KMS-11 (cell line): ENCODE results near the gene ATP5F1E.
A peak's percentile ranks its signal among the peaks of the same experiment; 100 is the strongest.

Experiments used
- H2AFZ ChIP-seq: fragments of 200-600 bp; sonication (generic); 2 replicates; pipeline ENCODE4 v1.6.1; 2016; ENCODE audit warnings: antibody characterized with exemption, mixed run types, low read depth
- H3K27ac ChIP-seq: fragments of 200-600 bp; sonication (generic); 2 replicates; pipeline ENCODE4 v1.6.1; 2016; ENCODE audit warnings: mild to moderate bottlenecking, mixed run types
- H3K27me3 ChIP-seq: fragments of 200-600 bp; sonication (generic); 2 replicates; pipeline ENCODE4 v1.6.1; 2017; ENCODE audit warnings: mild to moderate bottlenecking, low read depth, mixed run types, moderate library complexity; ENCODE audit not compliant: insufficient read depth
- H3K36me3 ChIP-seq: fragments of 200-600 bp; sonication (generic); 2 replicates; pipeline ENCODE4 v1.6.1; 2017; ENCODE audit warnings: mild to moderate bottlenecking, mixed run types; ENCODE audit not compliant: insufficient read depth
- H3K4me1 ChIP-seq: fragments of 200-600 bp; sonication (generic); 2 replicates; pipeline ENCODE4 v1.6.1; 2016; ENCODE audit warnings: mild to moderate bottlenecking, low read depth, mixed run types; ENCODE audit not compliant: poor library complexity, severe bottlenecking
- H3K4me2 ChIP-seq: fragments of 200-600 bp; sonication (generic); 2 replicates; pipeline ENCODE4 v1.7.0; 2016; ENCODE audit warnings: mild to moderate bottlenecking, mixed run types
- H3K4me3 ChIP-seq: fragments of 200-600 bp; sonication (generic); IDR thresholded peaks from 2 replicates; pipeline ENCODE4 v1.6.1; 2017; ENCODE audit warnings: low read depth, low read length, mixed read lengths; ENCODE audit not compliant: insufficient read depth
- H3K79me2 ChIP-seq: fragments of 200-600 bp; sonication (generic); 2 replicates; pipeline ENCODE4 v1.6.1; 2016; ENCODE audit warnings: low read depth, mixed run types; ENCODE audit not compliant: insufficient read depth
- H3K9ac ChIP-seq: fragments of 200-600 bp; sonication (generic); 2 replicates; pipeline ENCODE4 v1.6.1; 2016; ENCODE audit warnings: mild to moderate bottlenecking, mixed run types
- H4K20me1 ChIP-seq: fragments of 200-600 bp; sonication (generic); 2 replicates; pipeline ENCODE4 v1.6.1; 2016; ENCODE audit warnings: mild to moderate bottlenecking, mixed run types; ENCODE audit not compliant: insufficient read depth
- CTCF ChIP-seq: fragments of 200-600 bp; sonication (generic); conservative IDR thresholded peaks from 2 replicates; pipeline ENCODE4 v1.6.1; 2017; ENCODE audit warnings: low read depth, mild to moderate bottlenecking, antibody characterized with exemption, low read length, moderate library complexity, mixed read lengths

Gene ATP5F1E

GRCh38 chr20:59006864-59007664 is 25.1 kb downstream of the ATP5F1E start, which contains the start of gene CTSZ:
Gene CTSZ, minus strand, starts transcription at chr20:59007254. Its CDS starts 126 bp downstream, at chr20:59007128.
- Histone ChIP-seq H3K4me3 (no peak within 1 kb of the TSS), H3K4me1 (peaks cover 29% of the 10 kb centered on the region), H2AFZ (peak within 1 kb of the TSS; percentile 31; the same call in 1 of the 2 replicates), H3K36me3 (no peaks in the 10 kb centered on the region), H4K20me1 (no peaks in the 10 kb centered on the region), H3K9ac (no peak within 1 kb of the TSS), H3K27me3 (peaks cover 16% of the 10 kb centered on the region; the same call in 1 of the 2 replicates), H3K79me2 (no peaks in the 10 kb centered on the region), H3K4me2 (peak within 1 kb of the TSS; percentile 15; the same call in 1 of the 2 replicates), H3K27ac (no peak within 1 kb of the TSS)
- no peak for TF ChIP-seq CTCF

DNA sequence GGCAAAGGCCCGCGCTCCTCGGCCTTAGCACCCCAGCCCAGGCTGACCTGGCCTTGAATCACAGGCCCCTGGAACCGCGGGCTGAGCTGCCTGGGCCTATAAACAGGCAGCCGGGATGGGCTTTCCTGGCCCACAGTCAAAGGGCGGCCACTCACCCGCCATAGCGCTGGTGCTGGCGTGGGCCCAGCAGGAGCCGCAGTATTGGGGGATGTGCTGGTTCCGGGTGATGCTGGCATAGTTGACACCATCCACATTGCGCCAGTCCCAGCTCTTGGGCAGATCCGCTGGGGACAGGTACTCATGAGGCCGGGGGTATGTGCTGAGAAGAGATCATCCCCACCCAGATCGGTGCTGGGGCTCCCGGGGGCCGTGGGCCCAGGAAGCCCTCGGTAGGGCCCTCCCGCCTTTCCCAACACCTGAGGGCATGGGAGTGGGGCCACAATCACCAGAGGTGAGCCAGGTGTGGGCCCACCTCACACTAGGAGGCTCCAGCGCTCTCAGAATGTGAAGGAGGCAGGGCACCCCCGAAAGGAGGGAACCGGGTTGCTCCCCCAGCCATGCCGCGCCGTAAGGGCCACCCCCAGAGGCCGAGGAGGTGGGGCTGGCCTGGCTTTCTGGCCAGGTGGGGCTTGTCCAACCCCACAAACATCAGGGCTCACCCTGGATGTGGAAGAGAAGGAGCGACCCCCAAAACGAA is 25.8 kb downstream of the ATP5F1E start:
- no peaks in the 10 kb centered on the region for H3K79me2 ChIP-seq
- peaks cover 29% of the 10 kb centered on the region for H3K4me1 ChIP-seq
- H3K36me3 ChIP-seq, result no peaks in the 10 kb centered on the region
- H3K27me3 ChIP-seq, result peaks cover 16% of the 10 kb centered on the region; the same call in 1 of the 2 replicates
- no peak overlapping the region for H3K4me3 ChIP-seq
- H2AFZ ChIP-seq, result peak overlapping the region; percentile 31; the same call in 1 of the 2 replicates
- H3K9ac ChIP-seq, result no peak overlapping the region
- peak overlapping the region; percentile 81; the same call in 1 of the 2 replicates for H3K4me2 ChIP-seq
- no peaks in the 10 kb centered on the region for H4K20me1 ChIP-seq
- no peak overlapping the region for H3K27ac ChIP-seq
- no peak for TF ChIP-seq CTCF

- Histone ChIP-seq H3K36me3 (no peaks in the 10 kb centered on the region), H3K4me2 (peak overlapping the region; percentile 81; the same call in 1 of the 2 replicates), H2AFZ (no peak overlapping the region), H3K27me3 (peaks cover 16% of the 10 kb centered on the region; the same call in 1 of the 2 replicates), H3K4me3 (no peak overlapping the region), H3K9ac (no peak overlapping the region), H3K4me1 (peaks cover 29% of the 10 kb centered on the region), H4K20me1 (no peaks in the 10 kb centered on the region), H3K27ac (no peak overlapping the region), H3K79me2 (no peaks in the 10 kb centered on the region)
- TF ChIP-seq CTCF, result no peak
These were observed 26.5 kb downstream of the ATP5F1E start for GRCh38 chr20:59005523-59006166.

DNA sequence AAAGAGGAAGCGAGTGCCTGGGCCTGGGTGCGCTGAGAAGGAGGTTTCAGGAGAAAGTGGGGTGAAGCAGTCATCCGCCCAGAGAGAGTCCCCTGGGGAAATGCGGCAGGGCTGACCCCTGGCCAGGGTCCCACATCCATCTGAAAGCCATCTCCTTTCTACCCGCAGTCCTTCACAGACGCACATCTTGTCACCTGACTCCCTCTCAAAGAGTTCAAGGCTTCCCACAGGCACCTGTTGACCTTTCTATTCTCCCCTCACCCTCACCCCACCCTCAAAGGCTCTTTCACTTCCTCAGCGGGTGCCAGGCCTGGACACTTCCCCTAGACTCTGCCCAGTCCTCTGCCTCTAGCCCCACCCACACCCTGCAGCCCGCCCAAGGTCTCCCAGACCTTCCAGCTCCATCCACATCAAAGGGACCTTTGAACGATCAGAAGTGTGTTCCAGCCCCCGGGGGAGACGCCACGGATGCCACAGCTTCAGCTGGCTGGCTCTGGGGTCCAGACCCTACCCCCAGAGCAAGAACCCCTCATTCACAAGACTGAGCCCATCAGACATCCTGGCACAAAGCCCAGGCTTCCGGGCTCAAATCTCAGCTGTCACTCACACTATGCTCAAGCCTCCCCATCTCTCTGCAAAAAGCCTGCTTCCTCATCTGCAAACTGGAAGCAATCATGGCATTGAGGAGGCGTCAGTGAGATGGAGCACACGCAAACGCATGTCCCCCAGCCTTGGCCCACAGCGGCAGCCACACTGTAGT is 27.2 kb downstream of the ATP5F1E start:
- peaks cover 16% of the 10 kb centered on the region; the same call in 1 of the 2 replicates for H3K27me3 ChIP-seq
- H3K4me1 ChIP-seq, result peaks cover 29% of the 10 kb centered on the region
- H3K9ac ChIP-seq, result no peak overlapping the region
- H3K4me3 ChIP-seq, result no peak overlapping the region
- H3K27ac ChIP-seq, result no peak overlapping the region
- H3K79me2 ChIP-seq, result no peaks in the 10 kb centered on the region
- peak overlapping the region; percentile 29; the same call in 1 of the 2 replicates for H2AFZ ChIP-seq
- no peak for TF ChIP-seq CTCF
- H4K20me1 ChIP-seq, result no peaks in the 10 kb centered on the region
- H3K36me3 ChIP-seq, result no peaks in the 10 kb centered on the region
- H3K4me2 ChIP-seq, result peak overlapping the region; percentile 81
